ENCODE measurements around the gene ZKSCAN4.

Gene ZKSCAN4

GRCh38 chr6:28252009-28252975 lies at the start of gene ZKSCAN4:
ZKSCAN4 (minus strand) TSS chr6:28252269; CDS start chr6:28251980, 289 bp downstream.
- peak; percentile 77 for DNase-seq (ENCODE audit: low spot score)

GRCh38 chr6:28296520-28297060 lies 44.5 kb upstream of the ZKSCAN4 start:
- DNase-seq (ENCODE audit: low spot score), result no peak

DNA sequence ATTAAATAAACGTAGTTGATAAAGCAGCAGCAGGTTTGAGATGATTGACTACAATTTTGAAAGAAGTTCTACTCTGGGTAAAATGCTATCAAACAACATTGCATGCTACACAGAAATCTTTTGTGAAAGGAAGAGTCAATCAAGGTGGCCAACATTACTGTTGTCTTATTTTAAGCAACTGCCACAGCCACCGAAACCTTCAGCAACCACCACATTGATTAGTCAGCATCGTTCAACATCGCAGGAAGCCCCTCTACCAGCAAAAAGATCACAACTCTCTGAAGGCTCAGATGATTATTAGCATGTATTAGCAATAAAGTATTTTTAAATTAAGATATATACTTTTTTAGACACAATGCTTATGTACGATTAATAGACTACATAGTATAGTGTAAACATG lies 43.3 kb upstream of the ZKSCAN4 start:
- DNase-seq (ENCODE audit: low spot score), result no peak

DNA sequence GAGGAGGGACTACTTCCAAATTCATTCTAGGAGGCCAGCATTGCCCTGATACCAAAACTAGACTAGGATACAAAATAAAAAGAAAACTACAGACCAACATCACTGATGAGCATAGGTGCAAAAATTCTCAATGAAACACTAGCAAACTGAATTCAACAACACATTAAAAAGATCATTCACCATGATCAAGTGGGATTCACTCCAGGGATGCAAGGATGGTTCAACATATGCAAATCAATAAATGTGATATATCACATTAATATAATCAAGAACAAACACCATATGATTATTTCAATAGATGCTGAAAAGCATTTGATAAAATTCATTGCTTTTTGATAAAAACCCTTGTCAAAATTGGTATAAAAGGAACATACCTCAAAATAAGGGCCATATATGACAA lies 39.5 kb upstream of the ZKSCAN4 start:
- no peak for DNase-seq (ENCODE audit: low spot score)

- no peak for DNase-seq (ENCODE audit: low spot score)
Observed at GRCh38 chr6:28282926-28283325, 30.9 kb upstream of the ZKSCAN4 start.

DNA sequence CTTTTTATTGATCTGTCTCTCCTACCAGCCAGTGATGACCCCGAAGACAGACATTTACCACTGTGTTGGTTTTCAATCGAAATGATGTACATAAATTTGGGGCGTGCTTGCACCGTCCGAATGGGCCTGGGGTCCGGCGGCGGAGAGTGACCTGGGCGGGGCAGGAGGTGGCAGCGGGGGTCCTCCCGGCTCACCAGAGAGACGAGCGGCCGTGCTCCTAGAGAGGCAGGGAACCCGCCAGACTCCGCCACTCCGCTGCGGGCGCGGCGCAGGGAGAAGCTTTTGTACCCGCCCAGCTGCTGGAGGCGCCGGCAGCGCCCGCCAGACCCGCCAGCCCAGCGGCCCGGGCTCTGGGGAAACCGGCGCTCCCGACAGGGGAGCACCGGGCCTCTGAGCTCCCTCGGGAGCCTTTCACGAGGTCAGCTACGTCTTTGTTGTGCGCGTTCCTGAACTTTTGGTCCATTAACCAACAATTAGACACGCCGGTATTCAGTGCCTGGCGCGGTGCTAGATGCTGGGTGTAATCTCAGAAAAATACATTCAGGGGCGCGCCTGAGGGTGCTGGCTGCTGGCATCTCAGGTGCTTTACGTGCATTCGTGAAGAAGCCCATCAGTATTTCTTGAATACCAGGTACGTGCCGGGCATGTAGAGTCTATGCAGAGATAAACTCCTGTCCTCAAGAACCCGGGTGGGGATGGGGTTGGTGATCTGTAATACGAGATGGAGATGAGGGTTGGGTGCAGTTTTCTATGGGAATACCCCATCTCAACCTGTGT lies 29.4 kb upstream of the ZKSCAN4 start, which contains the start of gene PGBD1:
TSS of gene PGBD1 (plus strand) at position 285 of the 777 bp plus-strand sequence. CDS start 2,242 bp downstream, outside the sequence.
- peak; percentile 69 for DNase-seq (ENCODE audit: low spot score)

DNA sequence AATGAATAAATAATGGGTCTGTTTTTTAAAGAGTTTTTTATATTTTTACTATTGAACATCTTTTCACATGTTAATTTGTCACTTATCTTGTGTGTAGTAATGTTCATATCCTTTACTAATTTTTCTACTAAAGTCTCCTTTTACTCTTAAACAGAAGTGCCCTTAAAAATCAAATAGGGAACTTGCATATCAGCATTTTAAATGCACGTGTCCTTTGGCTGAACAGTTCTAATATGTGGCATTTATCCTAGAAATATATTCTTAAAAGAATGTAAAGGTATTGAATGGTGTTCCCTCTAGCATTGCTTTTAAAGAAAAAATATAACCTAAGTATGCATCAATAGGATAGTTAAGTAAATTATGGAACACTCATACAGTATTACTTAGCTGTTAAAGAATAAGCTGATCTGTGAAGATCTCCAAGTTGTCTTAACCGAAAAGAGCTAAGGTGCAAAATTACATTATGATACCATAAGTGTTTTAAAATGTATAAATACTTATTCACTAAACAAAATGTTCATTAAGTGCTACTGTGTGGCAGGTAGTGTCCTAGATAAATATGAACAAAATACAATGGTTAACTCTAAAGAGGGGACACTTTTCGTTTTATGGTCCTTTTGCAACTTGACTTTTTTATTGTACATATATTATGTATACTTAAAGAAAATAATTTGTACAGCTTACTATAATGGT lies 28.7 kb upstream of the ZKSCAN4 start:
- DNase-seq (ENCODE audit: low spot score), result no peak

DNA sequence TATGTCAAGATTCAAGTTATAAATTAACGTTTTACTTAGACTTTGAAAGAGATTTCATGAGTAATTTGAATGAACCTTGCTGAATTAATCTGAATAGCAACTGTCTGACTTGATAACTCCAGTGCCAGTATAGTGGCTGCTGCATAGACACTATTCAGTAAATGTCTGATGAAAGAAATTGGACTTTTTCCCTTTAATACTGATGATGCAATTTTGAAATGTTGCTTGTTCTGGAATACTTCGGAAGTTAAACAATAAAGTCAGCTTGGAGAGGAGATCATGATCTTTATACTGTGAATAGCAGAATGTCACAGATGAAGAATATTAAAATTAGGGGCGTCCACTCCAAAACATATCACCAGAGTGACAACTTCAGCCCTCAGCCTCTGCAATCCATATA lies 25.7 kb upstream of the ZKSCAN4 start:
- DNase-seq (ENCODE audit: low spot score), result no peak

DNA sequence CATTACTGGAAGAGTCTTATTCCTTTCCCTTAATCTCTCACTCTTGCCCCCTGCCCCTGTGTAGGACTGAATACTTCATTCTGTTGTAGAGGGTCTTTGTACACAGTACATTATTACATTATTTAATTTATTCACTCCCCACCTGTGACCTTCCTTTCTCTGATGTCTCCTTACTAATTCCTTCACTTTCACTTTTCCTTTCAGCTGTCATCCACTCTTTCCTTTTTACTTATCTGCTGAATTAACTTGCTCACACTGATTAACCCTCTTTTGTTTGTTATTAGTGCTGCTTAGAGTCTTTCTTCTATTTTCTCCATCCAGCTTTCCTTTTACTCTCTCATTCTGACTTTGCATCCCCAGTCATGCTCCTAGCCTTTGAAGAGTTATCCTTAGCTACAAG lies 22.8 kb upstream of the ZKSCAN4 start:
- DNase-seq (ENCODE audit: low spot score), result no peak

DNA sequence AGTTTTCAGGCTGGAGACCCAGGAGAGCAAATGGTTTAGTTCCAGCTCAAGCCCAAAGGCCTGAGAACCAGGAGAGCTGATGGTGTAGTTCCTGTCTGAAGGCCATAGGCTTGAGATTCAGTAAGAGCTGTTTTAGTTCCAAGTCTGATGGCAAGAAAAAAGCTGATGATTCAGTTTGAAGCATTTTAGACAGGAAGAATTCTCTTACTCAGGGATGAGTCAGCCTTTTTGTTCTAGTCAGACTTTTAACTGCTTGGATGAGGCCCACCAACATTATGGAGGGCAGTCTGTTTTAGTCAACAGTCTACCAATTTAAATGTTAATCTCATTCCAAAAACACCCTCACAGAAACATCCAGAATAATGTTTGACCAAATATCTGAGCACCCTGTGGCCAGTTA lies 17.4 kb upstream of the ZKSCAN4 start:
- DNase-seq (ENCODE audit: low spot score), result peak; percentile 93

- no peak for DNase-seq (ENCODE audit: low spot score)
Observed at GRCh38 chr6:28267695-28268059, 15.6 kb upstream of the ZKSCAN4 start.

DNA sequence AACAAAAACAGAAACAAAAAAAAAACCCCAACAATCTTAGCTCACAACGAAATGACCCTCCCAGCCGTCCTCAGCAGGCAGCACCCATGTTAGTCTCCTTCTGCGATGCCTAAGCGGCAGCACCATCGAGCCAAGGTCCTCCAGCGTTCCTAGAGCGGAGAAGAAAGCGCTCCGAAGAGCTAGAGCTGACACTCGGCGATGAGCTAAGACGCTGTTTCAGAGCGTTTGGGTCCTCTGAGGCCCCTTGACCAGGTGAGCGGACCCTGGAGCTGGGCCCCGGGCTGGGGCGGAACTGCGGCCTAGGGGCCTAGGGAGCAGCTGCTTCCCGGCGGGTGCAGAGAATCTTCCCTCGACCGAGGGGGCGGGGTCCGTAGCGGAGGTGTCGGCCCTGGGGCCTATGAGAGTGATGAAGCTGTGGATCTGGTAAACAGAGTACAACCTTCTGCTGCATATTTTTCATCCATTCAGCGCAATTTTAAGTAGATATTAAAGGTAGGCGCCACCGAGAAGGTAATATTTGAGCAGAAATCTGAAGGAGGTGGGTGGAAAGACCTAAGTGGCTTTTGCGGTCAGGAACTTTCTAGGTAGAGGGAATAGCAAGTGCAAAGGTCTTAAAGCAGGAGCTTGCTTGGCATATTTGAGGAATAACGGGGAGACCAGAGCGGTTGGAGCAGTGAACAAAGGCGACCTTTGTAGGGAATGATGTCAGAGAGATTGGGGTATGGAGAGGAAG lies 15.1 kb upstream of the ZKSCAN4 start, which contains the start of gene ZSCAN26:
TSS of gene ZSCAN26 (plus strand) at position 182 of the 733 bp plus-strand sequence. CDS start 4,777 bp downstream, outside the sequence.
- DNase-seq (ENCODE audit: low spot score), result peak; percentile 71

DNA sequence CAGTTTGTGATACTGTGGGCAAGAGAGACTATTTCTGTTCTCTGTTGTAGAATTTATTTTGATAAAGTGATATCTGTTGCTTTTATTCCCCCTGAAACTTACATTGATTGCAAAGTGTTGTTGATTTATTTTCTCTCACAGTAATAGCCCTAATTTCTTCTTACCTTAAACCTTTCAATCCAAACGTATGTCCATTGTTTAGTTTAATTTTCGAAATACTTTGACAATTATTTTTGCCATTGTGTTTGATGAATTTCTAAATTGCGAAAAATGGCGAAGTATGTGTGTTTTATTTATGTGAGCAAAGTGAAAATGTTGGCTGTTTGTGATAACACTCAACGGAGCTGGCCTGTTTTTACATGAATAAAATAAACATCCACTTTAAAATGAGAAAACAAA lies 14.5 kb upstream of the ZKSCAN4 start:
- DNase-seq (ENCODE audit: low spot score), result no peak

DNA sequence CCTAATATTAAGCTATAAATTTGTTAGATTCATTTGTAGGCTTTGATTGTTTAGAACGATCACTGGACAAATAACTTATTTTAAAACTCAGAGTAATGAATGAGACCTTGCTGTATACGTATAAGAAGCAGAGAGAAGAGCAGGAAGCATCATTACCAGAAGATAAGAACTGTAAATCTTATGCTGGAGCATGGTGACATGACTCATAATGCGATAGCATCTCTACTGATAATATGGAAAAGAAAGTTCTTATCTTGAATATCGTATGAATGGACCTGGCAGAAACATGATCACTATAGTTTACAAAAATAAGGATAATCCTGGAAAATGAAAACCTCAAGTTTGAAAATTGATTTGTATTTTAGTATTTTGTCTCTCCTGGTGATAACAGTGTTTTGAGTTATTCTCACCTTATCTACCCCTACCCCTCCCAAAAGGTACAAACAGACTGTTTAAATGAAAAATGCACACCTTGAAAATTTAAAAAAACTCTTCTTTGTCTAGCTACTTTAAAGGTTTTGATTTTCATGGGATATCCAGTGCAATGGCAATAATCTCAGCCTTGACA lies 12.8 kb upstream of the ZKSCAN4 start:
- no peak for DNase-seq (ENCODE audit: low spot score)

DNA sequence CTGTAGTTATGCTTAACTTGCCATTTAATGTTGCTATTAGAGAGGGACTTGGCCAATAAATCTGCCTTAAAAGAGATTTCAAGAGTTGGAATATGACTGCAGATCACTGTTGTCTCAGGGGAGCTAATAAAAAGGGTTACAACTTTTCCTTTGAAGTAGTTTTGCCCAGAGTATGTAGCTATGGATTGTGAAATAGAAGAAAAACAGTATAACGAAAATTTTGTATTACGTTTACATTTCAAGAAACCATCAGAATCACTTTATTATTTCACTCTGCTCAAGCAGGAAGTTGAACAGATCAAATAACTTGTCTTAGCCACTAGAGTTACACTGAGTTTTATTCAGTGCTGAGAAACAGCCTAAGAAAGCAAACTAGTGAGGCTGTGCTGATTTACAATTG lies 11.9 kb upstream of the ZKSCAN4 start:
- no peak for DNase-seq (ENCODE audit: low spot score)

- DNase-seq (ENCODE audit: low spot score), result peak; percentile 33
Observed at GRCh38 chr6:28258877-28259777, 7.1 kb upstream of the ZKSCAN4 start, which contains the start of gene NKAPL. NKAPL (plus strand) TSS chr6:28259297; CDS start chr6:28259372, 75 bp downstream.

DNA sequence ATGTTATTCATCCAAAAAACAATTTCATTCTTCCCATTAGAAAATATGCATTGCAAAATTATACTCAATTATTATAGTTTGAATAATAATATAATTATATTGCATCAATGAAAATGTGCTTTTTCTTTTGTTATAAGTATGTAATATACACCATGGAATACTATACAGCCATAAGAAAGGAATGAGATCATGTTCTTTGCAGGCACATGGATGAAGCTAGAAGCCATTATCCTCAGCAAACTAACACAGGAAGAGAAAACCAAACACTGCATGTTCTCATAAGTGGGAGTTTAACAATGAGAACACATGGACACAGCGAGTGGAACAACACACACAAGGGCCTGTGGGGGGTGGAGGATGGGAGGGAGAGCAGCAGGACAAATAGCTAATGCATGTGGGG lies 5.0 kb upstream of the ZKSCAN4 start:
- no peak for DNase-seq (ENCODE audit: low spot score)

- DNase-seq (ENCODE audit: low spot score), result no peak
Observed at GRCh38 chr6:28254121-28254519, 2.1 kb upstream of the ZKSCAN4 start.

DNA sequence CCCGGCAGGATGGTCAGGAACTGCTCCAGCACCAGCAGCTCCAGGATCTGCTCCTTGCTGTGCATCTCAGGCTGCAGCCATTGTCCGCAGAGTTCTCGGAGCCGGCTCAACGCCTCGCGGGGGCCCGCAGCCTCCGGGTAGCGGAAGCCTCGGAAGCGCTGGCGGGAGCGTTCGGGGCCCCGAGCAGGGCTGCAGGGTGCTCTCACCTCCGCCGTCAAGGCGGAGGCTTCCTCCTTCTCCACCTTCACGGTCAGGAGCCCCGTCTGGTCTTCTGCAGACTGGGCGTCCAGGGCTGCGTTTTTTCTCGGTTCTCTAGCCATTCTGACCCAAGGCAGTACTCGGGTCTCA lies 434 bp downstream of the ZKSCAN4 start:
- DNase-seq (ENCODE audit: low spot score), result no peak

DNA sequence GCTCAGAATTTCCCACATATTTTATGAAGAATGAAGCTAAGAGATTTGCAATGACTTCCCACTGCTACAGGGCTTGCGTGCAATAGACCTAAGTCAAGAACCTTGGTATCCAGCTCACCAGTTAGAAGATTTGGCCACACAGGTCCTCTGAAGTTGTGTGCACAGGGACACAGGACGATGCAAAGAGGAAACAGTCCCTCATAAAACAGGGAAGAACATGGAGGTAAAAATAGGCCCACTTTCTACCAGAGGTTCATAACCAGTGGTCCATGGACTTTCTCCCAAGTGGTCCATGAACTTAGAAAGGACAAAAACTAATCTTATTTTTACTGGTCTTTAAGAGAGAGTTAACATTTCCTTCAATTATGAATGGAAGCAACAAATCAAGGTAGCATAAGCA lies 1.3 kb downstream of the ZKSCAN4 start:
- DNase-seq (ENCODE audit: low spot score), result no peak
